Type B pancreatic cell (in vitro differentiated cells): ENCODE data around the gene SULF2. TPM values are rescaled to one million over a fixed set of nuclear protein-coding genes. Genes with fewer than 3 reads are reported as not detected.

Experiments
- DNase-seq: peaks from one replicate; pipeline ENCODE4 v3.0.0; 2021; ENCODE audit warnings: mixed read lengths; ENCODE audit not compliant: unreplicated experiment; ENCODE audit errors: extremely low spot score
- H3K27ac Mint-ChIP-seq: 2 replicates; pipeline ENCODE4 v1.8.0; 2021; ENCODE audit warnings: mild to moderate bottlenecking, mixed read lengths
- H3K27me3 Mint-ChIP-seq: 2 replicates; pipeline ENCODE4 v1.8.0; 2021; ENCODE audit warnings: mixed read lengths
- H3K36me3 Mint-ChIP-seq: 2 replicates; pipeline ENCODE4 v1.8.0; 2021; ENCODE audit warnings: mixed read lengths
- H3K4me1 Mint-ChIP-seq: one replicate; pipeline ENCODE4 v1.8.0; 2021; ENCODE audit warnings: mixed read lengths; ENCODE audit not compliant: unreplicated experiment
- H3K4me3 Mint-ChIP-seq: 2 replicates; pipeline ENCODE4 v1.8.0; 2021; ENCODE audit warnings: mild to moderate bottlenecking, mixed read lengths
- H3K9me3 Mint-ChIP-seq: 2 replicates; pipeline ENCODE4 v1.8.0; 2021; ENCODE audit warnings: mixed read lengths
- total RNA-seq: library from RNA; stranded (reverse); gene quantifications from 2 replicates; pipeline ENCODE4 v1.2.1, GENCODE V29; 2021; ENCODE audit warnings: low replicate concordance
- TF ChIP-seq, protein P1 (sequence below): fragments of 200-600 bp; sonication (generic); conservative IDR thresholded peaks from 2 replicates; pipeline ENCODE4 v1.5.0; 2021; ENCODE audit warnings: antibody characterized with exemption, mild to moderate bottlenecking

SULF2 gene
- total RNA-seq, 1 donor from 2014 or later, result 146 TPM

DNA sequence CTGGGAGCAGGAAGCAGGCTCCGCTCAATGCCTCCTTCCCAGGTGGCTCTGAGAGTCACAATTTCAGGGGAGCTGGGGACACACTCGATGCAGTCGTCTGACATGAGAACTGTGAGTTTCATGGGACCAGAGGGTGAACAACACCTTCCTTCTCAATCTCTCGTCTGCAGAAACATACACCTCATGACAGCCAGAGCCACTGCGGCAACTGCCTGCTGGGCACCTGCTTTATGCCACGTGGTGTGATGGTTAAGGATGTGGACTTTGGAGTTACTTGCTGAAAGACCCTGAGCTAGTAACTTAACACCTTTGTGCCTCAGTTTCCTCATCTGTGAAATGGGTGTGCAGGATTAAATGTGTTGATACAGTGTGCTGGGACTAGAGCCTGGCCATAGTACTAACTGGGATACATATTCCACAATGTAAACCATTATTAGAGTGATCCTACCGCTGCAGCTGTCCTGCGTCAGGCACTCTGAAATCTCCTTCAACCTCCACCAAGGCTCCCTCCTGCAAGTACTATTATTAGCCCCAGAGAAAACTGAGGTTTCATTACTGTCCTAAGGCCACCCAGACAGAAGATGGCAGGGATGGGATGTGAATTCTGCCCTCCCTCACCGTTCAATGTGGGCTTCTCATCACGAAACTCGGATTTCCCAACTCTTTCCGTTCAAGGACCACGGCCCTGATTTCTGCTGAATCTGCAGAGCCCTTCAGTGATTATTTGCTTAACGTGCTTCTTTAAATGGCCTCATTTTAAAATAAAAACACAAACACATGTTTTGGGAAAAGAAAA lies 24.4 kb downstream of the SULF2 start:
- DNase-seq, result no peak
- TF ChIP-seq, protein P1, sequence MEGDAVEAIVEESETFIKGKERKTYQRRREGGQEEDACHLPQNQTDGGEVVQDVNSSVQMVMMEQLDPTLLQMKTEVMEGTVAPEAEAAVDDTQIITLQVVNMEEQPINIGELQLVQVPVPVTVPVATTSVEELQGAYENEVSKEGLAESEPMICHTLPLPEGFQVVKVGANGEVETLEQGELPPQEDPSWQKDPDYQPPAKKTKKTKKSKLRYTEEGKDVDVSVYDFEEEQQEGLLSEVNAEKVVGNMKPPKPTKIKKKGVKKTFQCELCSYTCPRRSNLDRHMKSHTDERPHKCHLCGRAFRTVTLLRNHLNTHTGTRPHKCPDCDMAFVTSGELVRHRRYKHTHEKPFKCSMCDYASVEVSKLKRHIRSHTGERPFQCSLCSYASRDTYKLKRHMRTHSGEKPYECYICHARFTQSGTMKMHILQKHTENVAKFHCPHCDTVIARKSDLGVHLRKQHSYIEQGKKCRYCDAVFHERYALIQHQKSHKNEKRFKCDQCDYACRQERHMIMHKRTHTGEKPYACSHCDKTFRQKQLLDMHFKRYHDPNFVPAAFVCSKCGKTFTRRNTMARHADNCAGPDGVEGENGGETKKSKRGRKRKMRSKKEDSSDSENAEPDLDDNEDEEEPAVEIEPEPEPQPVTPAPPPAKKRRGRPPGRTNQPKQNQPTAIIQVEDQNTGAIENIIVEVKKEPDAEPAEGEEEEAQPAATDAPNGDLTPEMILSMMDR, result no peak
- Mint-ChIP-seq H3K27me3 (peaks cover 3% of the 10 kb centered on the region), H3K27ac (no peak overlapping the region), H3K36me3 (peaks cover 16% of the 10 kb centered on the region), H3K4me3 (no peak overlapping the region), H3K4me1 (peaks cover 56% of the 10 kb centered on the region), H3K9me3 (no peaks in the 10 kb centered on the region)

DNA sequence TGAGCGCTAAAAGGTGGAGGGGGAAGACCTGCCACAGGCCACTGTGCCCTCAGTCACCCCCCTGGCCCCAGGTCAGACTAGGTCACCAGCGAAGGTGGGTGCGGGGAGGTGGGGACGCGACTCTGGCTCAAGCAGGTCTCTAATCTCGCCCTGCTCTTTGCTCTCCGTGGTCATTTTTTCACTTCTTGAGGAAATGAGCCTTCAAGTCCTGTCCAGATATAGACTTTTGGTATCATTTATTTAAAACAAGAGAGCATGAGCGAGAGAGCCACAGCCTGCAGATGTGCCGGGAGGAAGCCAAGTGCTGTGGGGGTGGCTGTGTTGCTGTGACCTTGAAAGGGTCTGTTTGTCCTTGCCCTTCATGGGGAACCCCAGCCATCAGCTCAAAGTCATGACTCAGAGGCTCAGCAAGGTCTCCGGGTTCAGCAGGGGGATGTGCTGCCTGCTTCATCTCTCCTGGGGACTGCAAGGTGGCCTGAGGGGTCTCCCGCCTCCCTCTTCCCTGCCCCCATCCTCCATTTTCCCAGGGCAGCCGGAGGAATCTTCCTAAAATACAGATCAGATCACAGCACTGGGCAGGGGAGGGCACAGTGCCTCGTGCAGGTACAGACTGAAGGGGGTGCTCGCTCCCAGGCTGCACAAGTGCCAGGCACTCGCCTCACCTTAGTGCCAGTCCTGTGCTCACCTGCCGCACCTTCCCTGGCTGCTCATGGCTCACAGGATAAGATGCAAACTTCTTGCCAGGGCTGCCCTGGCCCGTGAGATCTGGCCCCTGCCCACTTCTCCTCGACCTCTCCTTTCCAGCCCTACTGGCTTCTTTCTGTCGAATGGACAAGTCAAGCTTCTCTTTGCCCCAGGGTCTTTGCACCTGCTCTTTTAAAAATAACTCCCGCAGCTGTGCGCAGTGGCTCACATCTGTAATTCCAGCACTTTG lies 26.5 kb downstream of the SULF2 start:
- peaks cover 7% of the 10 kb centered on the region for H3K36me3 Mint-ChIP-seq
- H3K27me3 Mint-ChIP-seq, result no peaks in the 10 kb centered on the region
- no peak overlapping the region for H3K27ac Mint-ChIP-seq
- TF ChIP-seq, protein P1, result no peak
- H3K9me3 Mint-ChIP-seq, result no peaks in the 10 kb centered on the region
- H3K4me1 Mint-ChIP-seq, result peaks cover 49% of the 10 kb centered on the region
- DNase-seq, result no peak
- H3K4me3 Mint-ChIP-seq, result no peak overlapping the region

DNA sequence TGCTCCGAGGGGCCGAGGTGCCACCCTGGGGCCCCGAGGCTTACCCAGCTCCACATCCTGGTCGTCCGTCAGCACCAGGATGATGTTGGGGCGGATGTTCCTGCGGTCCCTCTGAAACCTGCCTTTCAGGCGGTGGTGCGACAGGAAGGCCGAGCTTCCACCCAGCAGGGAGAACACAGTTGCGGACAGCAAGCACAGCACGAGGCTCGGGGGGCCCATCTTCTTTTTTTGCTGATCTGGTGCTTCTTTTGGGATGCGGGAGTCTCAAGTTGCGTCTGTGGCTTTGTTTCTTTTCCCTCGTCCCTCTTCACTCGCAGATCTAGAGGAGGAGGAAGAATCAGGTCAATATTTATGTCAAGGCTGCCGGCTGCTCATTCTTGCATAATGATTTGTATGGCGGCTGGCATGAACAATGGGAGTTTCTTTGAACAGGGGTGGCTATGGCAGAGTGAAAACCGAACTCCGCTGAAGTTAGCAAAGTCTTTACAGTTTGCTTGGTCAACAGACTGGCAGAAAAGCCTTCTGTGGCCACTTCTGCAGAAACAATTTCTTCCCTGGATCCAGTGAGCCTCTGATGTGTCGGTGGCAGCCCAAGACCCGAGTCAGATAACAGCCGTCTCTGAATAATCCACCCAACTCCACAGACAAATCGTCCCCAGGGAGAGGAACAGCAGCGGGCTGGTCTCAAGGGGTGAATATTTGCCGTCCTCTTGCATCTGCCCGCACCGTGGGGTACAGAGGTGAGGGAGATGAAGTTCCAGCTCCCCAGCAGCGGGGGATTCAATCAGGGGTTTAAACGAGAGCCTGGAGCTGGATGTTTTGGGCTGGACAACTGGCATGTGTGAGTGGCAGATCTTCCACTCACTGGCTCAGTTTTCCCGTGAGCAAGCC lies 27.9 kb downstream of the SULF2 start:
- H3K4me1 Mint-ChIP-seq, result peaks cover 39% of the 10 kb centered on the region
- H3K36me3 Mint-ChIP-seq, result peaks cover 4% of the 10 kb centered on the region
- no peak overlapping the region for H3K27ac Mint-ChIP-seq
- H3K9me3 Mint-ChIP-seq, result no peaks in the 10 kb centered on the region
- no peak overlapping the region for H3K4me3 Mint-ChIP-seq
- no peak for DNase-seq
- no peaks in the 10 kb centered on the region for H3K27me3 Mint-ChIP-seq
- TF ChIP-seq, protein P1, result no peak

DNA sequence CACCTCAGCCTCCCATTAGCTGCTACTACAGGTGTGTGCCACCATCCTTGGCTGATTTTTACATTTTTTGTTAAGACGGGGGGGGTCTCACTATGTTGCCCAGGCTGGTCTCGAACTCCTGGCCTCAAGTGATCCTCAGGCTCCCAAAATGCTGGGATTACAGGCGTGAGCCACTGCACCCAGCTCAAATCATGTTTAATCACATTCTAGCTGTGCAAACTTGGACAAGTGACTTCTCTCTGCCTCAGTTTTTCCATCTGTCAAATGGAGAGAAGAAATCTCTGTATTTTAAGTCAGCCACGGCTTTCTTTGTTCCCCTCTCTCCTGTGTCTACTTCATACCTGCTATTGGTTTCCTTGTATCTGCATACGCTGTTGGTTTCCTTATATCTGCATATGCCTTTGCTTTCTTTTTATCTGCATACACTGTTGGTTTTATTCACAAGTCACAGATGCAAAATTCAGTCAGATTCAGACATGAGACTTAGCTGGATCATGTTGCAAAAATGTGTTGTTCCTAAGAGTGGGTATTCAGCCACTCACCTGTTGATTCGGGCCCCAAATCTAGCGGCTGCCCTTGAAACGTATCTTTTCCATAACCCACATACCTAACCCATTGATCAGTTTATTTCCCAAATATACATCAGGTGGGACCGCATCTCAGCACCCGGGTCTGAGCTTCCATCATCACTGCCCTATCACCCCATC lies 30.2 kb downstream of the SULF2 start:
- Mint-ChIP-seq H3K4me3 (no peak overlapping the region), H3K27ac (no peak overlapping the region), H3K4me1 (peaks cover 18% of the 10 kb centered on the region), H3K9me3 (no peaks in the 10 kb centered on the region), H3K27me3 (no peaks in the 10 kb centered on the region), H3K36me3 (peaks cover 9% of the 10 kb centered on the region)
- DNase-seq, result no peak
- TF ChIP-seq, protein P1, result no peak

DNA sequence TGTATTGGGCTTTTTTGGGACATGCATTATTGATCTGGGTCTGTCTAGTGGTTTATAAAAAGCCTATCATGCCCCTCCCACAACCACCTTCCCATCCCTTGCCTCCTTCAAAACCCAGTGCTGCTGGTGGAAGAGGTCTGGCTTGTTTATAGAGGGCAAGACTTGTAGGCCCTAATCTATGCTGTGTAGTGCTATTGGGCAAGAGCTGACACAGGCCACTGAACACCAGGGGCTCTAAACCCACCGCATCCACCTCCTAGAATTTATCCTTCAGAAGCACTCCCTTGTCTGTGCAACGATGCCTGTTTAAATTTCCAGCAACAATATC lies 30.9 kb downstream of the SULF2 start:
- no peaks in the 10 kb centered on the region for H3K27me3 Mint-ChIP-seq
- no peak overlapping the region for H3K4me3 Mint-ChIP-seq
- no peak for DNase-seq
- H3K27ac Mint-ChIP-seq, result no peak overlapping the region
- peaks cover 18% of the 10 kb centered on the region for H3K4me1 Mint-ChIP-seq
- peaks cover 10% of the 10 kb centered on the region for H3K36me3 Mint-ChIP-seq
- TF ChIP-seq, protein P1, result no peak
- H3K9me3 Mint-ChIP-seq, result no peaks in the 10 kb centered on the region
